Activated naive CD8-positive, alpha-beta T cell treated with anti-CD3 and anti-CD28 coated beads, Interleukin-2, amount 10 ng/mL, durations not matched to agents 7 days and 5 days (primary cell): Measurements from ENCODE around the gene DNER. TPM values are rescaled to one million over a fixed set of nuclear protein-coding genes. Genes with fewer than 3 reads are reported as not detected.

Experiments used
- ATAC-seq: fragments of 150-1000 bp; cut with Tn5 transposase; one replicate; pipeline ENCODE4 v1.10.0; 2021; ENCODE audit warnings: low read depth, moderate library complexity
- POLR2A ChIA-PET: fragments of 350-600 bp; sonication (Branson Sonifier 250); formaldehyde crosslinking; loops from one replicate; lab custom pipeline; 2021; ENCODE audit warnings: antibody characterized with exemption; lab: Charles Lee
- DNase-seq: peaks from one replicate; pipeline ENCODE4 v3.0.0; 2021
- H3K27ac Mint-ChIP-seq: one replicate; pipeline ENCODE4 v1.8.0; 2022; ENCODE audit warnings: mild to moderate bottlenecking, mixed read lengths
- H3K27me3 Mint-ChIP-seq: one replicate; pipeline ENCODE4 v1.8.0; 2022; ENCODE audit warnings: mild to moderate bottlenecking, moderate library complexity, mixed read lengths
- H3K36me3 Mint-ChIP-seq: one replicate; pipeline ENCODE4 v1.8.0; 2021; ENCODE audit warnings: mild to moderate bottlenecking, mixed read lengths
- H3K4me1 Mint-ChIP-seq: one replicate; pipeline ENCODE4 v1.8.0; 2021; ENCODE audit warnings: mixed read lengths
- H3K4me3 Mint-ChIP-seq: one replicate; pipeline ENCODE4 v1.8.0; 2022; ENCODE audit warnings: mild to moderate bottlenecking, moderate library complexity, mixed read lengths
- H3K9me3 Mint-ChIP-seq: one replicate; pipeline ENCODE4 v1.8.0; 2021; ENCODE audit warnings: mixed read lengths
- total RNA-seq, 2 experiments: library from RNA; stranded (reverse); gene quantifications; one replicate each; pipeline ENCODE4 v1.2.3, GENCODE V29; 2021

DNER gene
- total RNA-seq, 2 experiments from 2014 or later, result not detected

DNA sequence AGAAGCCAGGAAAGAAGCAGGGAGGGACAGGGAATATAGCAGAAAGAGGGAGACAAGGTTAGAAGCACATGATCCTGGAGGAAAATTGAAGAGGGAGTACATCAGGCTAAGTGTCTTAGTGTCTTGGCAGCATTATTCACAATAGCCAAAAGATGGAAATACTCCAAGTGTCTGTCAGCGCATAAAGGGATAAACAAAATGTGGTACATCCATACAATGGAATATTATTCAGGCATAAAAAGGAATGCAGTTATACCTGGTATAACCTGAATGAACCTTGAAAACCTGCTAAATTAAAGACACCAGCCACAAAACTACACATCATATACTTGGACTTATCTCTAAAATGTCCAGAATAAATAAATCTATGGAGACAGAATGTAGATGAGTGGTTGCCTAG lies 224.2 kb downstream of the DNER start:
- DNase-seq, result no peak
- H3K9me3 Mint-ChIP-seq, result no peaks in the 10 kb centered on the region
- POLR2A ChIA-PET, result no interaction called here
- no peak overlapping the region for H3K27ac Mint-ChIP-seq
- H3K4me1 Mint-ChIP-seq, result no peaks in the 10 kb centered on the region
- no peaks in the 10 kb centered on the region for H3K27me3 Mint-ChIP-seq
- no peak overlapping the region for H3K4me3 Mint-ChIP-seq
- ATAC-seq, result no peak
- no peaks in the 10 kb centered on the region for H3K36me3 Mint-ChIP-seq

DNA sequence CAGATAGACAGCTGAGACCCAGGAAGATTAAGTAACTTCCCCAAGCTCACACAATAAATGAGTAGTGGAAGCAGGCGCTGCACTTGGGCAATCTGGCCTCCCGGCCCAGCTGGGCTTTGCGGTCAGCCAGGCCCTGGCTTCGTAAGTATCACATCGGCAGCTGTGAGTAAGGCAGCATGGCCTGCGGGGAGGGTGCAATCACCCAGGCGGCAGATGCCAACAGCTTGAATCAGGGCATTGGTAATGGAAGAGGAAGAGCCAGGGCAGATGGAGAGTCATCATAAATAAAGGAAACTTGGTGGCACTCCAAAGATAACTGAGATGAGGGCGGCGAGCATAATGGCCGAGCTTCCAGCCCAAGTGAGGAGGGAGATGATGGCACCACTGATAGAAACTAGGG lies 225.3 kb downstream of the DNER start:
- H3K4me1 Mint-ChIP-seq, result no peaks in the 10 kb centered on the region
- no peaks in the 10 kb centered on the region for H3K27me3 Mint-ChIP-seq
- no peak for ATAC-seq
- H3K9me3 Mint-ChIP-seq, result no peaks in the 10 kb centered on the region
- no peak for DNase-seq
- no peak overlapping the region for H3K4me3 Mint-ChIP-seq
- POLR2A ChIA-PET, result no interaction called here
- no peak overlapping the region for H3K27ac Mint-ChIP-seq
- H3K36me3 Mint-ChIP-seq, result no peaks in the 10 kb centered on the region

DNA sequence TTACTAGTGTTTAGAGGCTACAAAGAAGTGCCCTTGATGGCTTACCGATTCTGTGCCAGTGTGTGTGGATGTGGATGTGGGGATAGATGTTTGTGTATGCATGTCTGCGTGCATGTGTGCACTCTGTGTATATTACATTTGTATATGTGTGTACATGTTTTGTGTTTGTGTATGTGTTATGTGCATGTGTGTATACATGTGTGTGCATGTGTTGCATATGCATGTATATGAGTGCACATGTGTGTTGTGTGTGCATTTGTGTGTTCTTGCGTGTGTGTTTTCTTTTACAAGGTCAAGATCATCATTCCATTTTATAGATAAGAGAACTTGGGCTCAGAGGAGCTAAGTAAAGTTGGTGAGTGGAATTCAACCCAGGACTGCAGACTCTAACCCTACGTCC lies 226.1 kb downstream of the DNER start:
- POLR2A ChIA-PET, result no interaction called here

GRCh38 chr2:229486673-229487072 lies 227.7 kb downstream of the DNER start:
- no peak for ATAC-seq
- POLR2A ChIA-PET, result no interaction called here

More for the DNA sequence above, 226.1 kb downstream of the DNER start:
- Mint-ChIP-seq H3K4me1 (no peaks in the 10 kb centered on the region), H3K4me3 (no peak overlapping the region), H3K9me3 (no peaks in the 10 kb centered on the region), H3K27ac (no peak overlapping the region), H3K36me3 (no peaks in the 10 kb centered on the region), H3K27me3 (no peaks in the 10 kb centered on the region)
- DNase-seq (no peak), ATAC-seq (no peak)

GRCh38 chr2:229485857-229486256 lies 228.5 kb downstream of the DNER start:
- no peaks in the 10 kb centered on the region for H3K9me3 Mint-ChIP-seq
- H3K27me3 Mint-ChIP-seq, result no peaks in the 10 kb centered on the region
- H3K4me3 Mint-ChIP-seq, result no peak overlapping the region
- POLR2A ChIA-PET, result no interaction called here
- no peaks in the 10 kb centered on the region for H3K36me3 Mint-ChIP-seq
- DNase-seq (no peak), ATAC-seq (no peak)
- no peak overlapping the region for H3K27ac Mint-ChIP-seq
- no peaks in the 10 kb centered on the region for H3K4me1 Mint-ChIP-seq

More at GRCh38 chr2:229486673-229487072, 227.7 kb downstream of the DNER start:
- Mint-ChIP-seq H3K9me3 (no peaks in the 10 kb centered on the region), H3K4me3 (no peak overlapping the region), H3K36me3 (no peaks in the 10 kb centered on the region), H3K27ac (no peak overlapping the region), H3K27me3 (no peaks in the 10 kb centered on the region), H3K4me1 (no peaks in the 10 kb centered on the region)
- DNase-seq, result no peak

GRCh38 chr2:229477269-229477755 lies 237.0 kb downstream of the DNER start:
- ATAC-seq, result no peak
- Mint-ChIP-seq H3K4me3 (no peak overlapping the region), H3K9me3 (no peaks in the 10 kb centered on the region), H3K27me3 (no peaks in the 10 kb centered on the region), H3K27ac (no peak overlapping the region), H3K36me3 (no peaks in the 10 kb centered on the region), H3K4me1 (no peaks in the 10 kb centered on the region)
- POLR2A ChIA-PET, result no interaction called here
- DNase-seq, result no peak

GRCh38 chr2:229475778-229476177 lies 238.6 kb downstream of the DNER start:
- DNase-seq (no peak), ATAC-seq (no peak)
- POLR2A ChIA-PET, result no interaction called here
- no peak overlapping the region for H3K4me3 Mint-ChIP-seq
- H3K36me3 Mint-ChIP-seq, result no peaks in the 10 kb centered on the region
- H3K4me1 Mint-ChIP-seq, result no peaks in the 10 kb centered on the region
- H3K27me3 Mint-ChIP-seq, result no peaks in the 10 kb centered on the region
- H3K9me3 Mint-ChIP-seq, result no peaks in the 10 kb centered on the region
- H3K27ac Mint-ChIP-seq, result no peak overlapping the region

GRCh38 chr2:229474125-229474524 lies 240.2 kb downstream of the DNER start:
- Mint-ChIP-seq H3K4me1 (no peaks in the 10 kb centered on the region), H3K36me3 (no peaks in the 10 kb centered on the region), H3K9me3 (no peaks in the 10 kb centered on the region), H3K27ac (no peak overlapping the region), H3K4me3 (no peak overlapping the region), H3K27me3 (no peaks in the 10 kb centered on the region)
- no peak for DNase-seq
- POLR2A ChIA-PET, result no interaction called here
- ATAC-seq, result no peak

- ATAC-seq (no peak), DNase-seq (no peak)
- H3K36me3 Mint-ChIP-seq, result no peaks in the 10 kb centered on the region
- no peaks in the 10 kb centered on the region for H3K27me3 Mint-ChIP-seq
- H3K27ac Mint-ChIP-seq, result no peak overlapping the region
- no peaks in the 10 kb centered on the region for H3K9me3 Mint-ChIP-seq
- no peak overlapping the region for H3K4me3 Mint-ChIP-seq
- H3K4me1 Mint-ChIP-seq, result no peaks in the 10 kb centered on the region
- POLR2A ChIA-PET, result no interaction called here
Measured at GRCh38 chr2:229470781-229471180, 243.6 kb downstream of the DNER start.

GRCh38 chr2:229467783-229468182 lies 246.6 kb downstream of the DNER start:
- H3K4me1 Mint-ChIP-seq, result no peaks in the 10 kb centered on the region
- ATAC-seq (no peak), DNase-seq (no peak)
- POLR2A ChIA-PET, result no interaction called here
- no peaks in the 10 kb centered on the region for H3K9me3 Mint-ChIP-seq
- no peak overlapping the region for H3K4me3 Mint-ChIP-seq
- H3K27me3 Mint-ChIP-seq, result no peaks in the 10 kb centered on the region
- H3K36me3 Mint-ChIP-seq, result no peaks in the 10 kb centered on the region
- H3K27ac Mint-ChIP-seq, result no peak overlapping the region

GRCh38 chr2:229463841-229464346 lies 250.5 kb downstream of the DNER start:
- POLR2A ChIA-PET, result no interaction called here
- DNase-seq (no peak), ATAC-seq (no peak)
- no peaks in the 10 kb centered on the region for H3K36me3 Mint-ChIP-seq
- no peaks in the 10 kb centered on the region for H3K9me3 Mint-ChIP-seq
- H3K27me3 Mint-ChIP-seq, result no peaks in the 10 kb centered on the region
- H3K4me1 Mint-ChIP-seq, result no peaks in the 10 kb centered on the region
- H3K27ac Mint-ChIP-seq, result no peak overlapping the region
- H3K4me3 Mint-ChIP-seq, result no peak overlapping the region

GRCh38 chr2:229462112-229462511 lies 252.2 kb downstream of the DNER start:
- no peaks in the 10 kb centered on the region for H3K36me3 Mint-ChIP-seq
- H3K9me3 Mint-ChIP-seq, result no peaks in the 10 kb centered on the region
- ATAC-seq, result no peak
- no peak overlapping the region for H3K4me3 Mint-ChIP-seq
- H3K27ac Mint-ChIP-seq, result no peak overlapping the region
- POLR2A ChIA-PET, result no interaction called here
- no peaks in the 10 kb centered on the region for H3K4me1 Mint-ChIP-seq
- DNase-seq, result no peak
- no peaks in the 10 kb centered on the region for H3K27me3 Mint-ChIP-seq

- Mint-ChIP-seq H3K9me3 (no peaks in the 10 kb centered on the region), H3K36me3 (no peaks in the 10 kb centered on the region), H3K27ac (no peak overlapping the region), H3K27me3 (no peaks in the 10 kb centered on the region), H3K4me3 (no peak overlapping the region), H3K4me1 (no peaks in the 10 kb centered on the region)
- no peak for ATAC-seq
- DNase-seq, result no peak
- POLR2A ChIA-PET, result no interaction called here
Measured at GRCh38 chr2:229456091-229456490, 258.3 kb downstream of the DNER start.

- H3K36me3 Mint-ChIP-seq, result no peaks in the 10 kb centered on the region
- POLR2A ChIA-PET, result no interaction called here
Measured at GRCh38 chr2:229454934-229455631, 259.3 kb downstream of the DNER start.

More at GRCh38 chr2:229454934-229455631, 259.3 kb downstream of the DNER start:
- no peaks in the 10 kb centered on the region for H3K27me3 Mint-ChIP-seq
- H3K4me3 Mint-ChIP-seq, result no peak overlapping the region
- ATAC-seq, result no peak
- no peak for DNase-seq
- no peaks in the 10 kb centered on the region for H3K9me3 Mint-ChIP-seq
- no peak overlapping the region for H3K27ac Mint-ChIP-seq
- H3K4me1 Mint-ChIP-seq, result no peaks in the 10 kb centered on the region
